NB4 (cell line): ENCODE measurements around the gene RUVBL2.
"Not testable (repeated sequence)": the region's sequence is repeated elsewhere in the genome, so short reads cannot be mapped to it uniquely, and the experiment has no call there.

Experiments used
- CTCF ChIP-seq: IDR thresholded peaks from one replicate; pipeline ENCODE4 v1.5.1; 2012; ENCODE audit warnings: low read depth, low read length
- MAX ChIP-seq: IDR thresholded peaks from 2 replicates; pipeline ENCODE4 v1.6.1; 2011; ENCODE audit warnings: low read depth, low read length
- MYC ChIP-seq: IDR thresholded peaks from 2 replicates; pipeline ENCODE4 v1.6.1; 2011; ENCODE audit warnings: low read depth, low read length
- POLR2A ChIP-seq: IDR thresholded peaks from 2 replicates; pipeline ENCODE4 v1.6.1; 2011; ENCODE audit warnings: mild to moderate bottlenecking; ENCODE audit not compliant: insufficient read length; ENCODE audit errors: extremely low read depth

GRCh38 chr19:49043548-49043947 lies 49.9 kb downstream of the RUVBL2 start, which contains the start of gene CGB5:
- not testable (repeated sequence) for TF ChIP-seq CTCF, POLR2A, MAX, MYC
